Ishikawa (cell line): Measurements from ENCODE around the gene OR2T8.

ENCODE experiments used
- CEBPB ChIP-seq: IDR thresholded peaks from 2 replicates; pipeline ENCODE4 v1.6.1; 2012
- CREB1 ChIP-seq: IDR thresholded peaks from 2 replicates; pipeline ENCODE4 v1.6.1; 2012; ENCODE audit warnings: low read depth
- EGR1 ChIP-seq: IDR thresholded peaks from 2 replicates; pipeline ENCODE4 v1.6.1; 2012
- EP300 ChIP-seq: IDR thresholded peaks from 2 replicates; pipeline ENCODE4 v1.6.1; 2012; ENCODE audit warnings: borderline replicate concordance
- FOXM1 ChIP-seq: IDR thresholded peaks from 2 replicates; pipeline ENCODE4 v1.6.1; 2012; ENCODE audit warnings: low read depth, borderline replicate concordance
- NFIC ChIP-seq: IDR thresholded peaks from 2 replicates; pipeline ENCODE4 v1.6.1; 2012
- RAD21 ChIP-seq: IDR thresholded peaks from 2 replicates; pipeline ENCODE4 v1.6.1; 2012; ENCODE audit warnings: low read depth
- TAF1 ChIP-seq: IDR thresholded peaks from 2 replicates; pipeline ENCODE4 v1.6.1; 2012; ENCODE audit warnings: low read depth, mild to moderate bottlenecking
- TCF12 ChIP-seq: IDR thresholded peaks from 2 replicates; pipeline ENCODE4 v1.6.1; 2012; ENCODE audit warnings: low read depth
- TEAD4 ChIP-seq: IDR thresholded peaks from 2 replicates; pipeline ENCODE4 v1.6.1; 2012
- YY1 ChIP-seq: IDR thresholded peaks from 2 replicates; pipeline ENCODE4 v1.6.1; 2012; ENCODE audit warnings: low read depth
- ZBTB7A ChIP-seq: IDR thresholded peaks from 2 replicates; pipeline ENCODE4 v1.6.1; 2012; ENCODE audit warnings: low read depth
- TF ChIP-seq, protein P1 (sequence below): IDR thresholded peaks from 2 replicates; pipeline ENCODE4 v1.6.1; 2012
- TF ChIP-seq, protein P2 (sequence below): IDR thresholded peaks from 2 replicates; pipeline ENCODE4 v1.6.1; 2012; ENCODE audit warnings: low read depth, mild to moderate bottlenecking
- TF ChIP-seq, protein P3 (sequence below): IDR thresholded peaks from 2 replicates; pipeline ENCODE4 v1.6.1; 2012

OR2T8 gene

DNA sequence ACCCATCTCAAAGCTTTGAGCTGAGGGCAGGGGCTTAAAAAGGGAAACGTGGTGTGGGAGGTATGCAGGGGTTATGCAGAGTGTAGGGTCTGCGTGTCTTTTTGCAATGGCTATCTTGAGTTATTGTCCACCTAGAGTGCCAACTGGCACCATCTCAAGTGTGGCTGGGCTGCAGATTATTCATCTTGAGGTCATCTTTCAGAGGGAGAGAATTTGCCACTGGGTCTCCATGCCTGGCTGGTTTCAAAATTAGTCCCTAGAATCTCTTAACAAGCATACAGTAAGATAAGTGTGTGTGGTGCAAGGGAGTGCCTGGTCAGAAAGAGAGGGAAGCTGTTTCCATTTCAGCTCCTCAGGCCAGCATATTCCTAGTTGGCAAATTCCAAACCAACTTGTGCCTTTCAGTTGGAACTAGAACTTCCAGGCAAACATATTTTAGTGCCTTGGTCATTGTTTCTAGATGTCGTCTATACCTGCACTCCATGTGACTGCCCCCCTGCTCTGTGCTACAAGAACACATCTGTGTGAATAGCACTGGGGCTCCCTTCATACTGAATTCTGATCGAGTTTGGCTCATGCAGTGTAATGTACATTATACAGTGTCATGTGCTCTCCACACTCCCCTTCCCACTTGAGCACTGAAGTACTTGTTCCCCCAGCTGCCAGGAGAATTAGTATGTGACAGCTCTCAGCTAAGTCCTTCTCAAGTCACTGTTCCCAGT is 5.0 kb upstream of the OR2T8 start:
- TF ChIP-seq CEBPB (no peak), TEAD4 (no peak), YY1 (no peak), EGR1 (no peak), TAF1 (no peak), CREB1 (no peak), ZBTB7A (no peak), RAD21 (no peak), FOXM1 (no peak), TCF12 (no peak)
- TF ChIP-seq, protein P1, sequence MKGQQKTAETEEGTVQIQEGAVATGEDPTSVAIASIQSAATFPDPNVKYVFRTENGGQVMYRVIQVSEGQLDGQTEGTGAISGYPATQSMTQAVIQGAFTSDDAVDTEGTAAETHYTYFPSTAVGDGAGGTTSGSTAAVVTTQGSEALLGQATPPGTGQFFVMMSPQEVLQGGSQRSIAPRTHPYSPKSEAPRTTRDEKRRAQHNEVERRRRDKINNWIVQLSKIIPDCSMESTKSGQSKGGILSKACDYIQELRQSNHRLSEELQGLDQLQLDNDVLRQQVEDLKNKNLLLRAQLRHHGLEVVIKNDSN, result no peak

DNA sequence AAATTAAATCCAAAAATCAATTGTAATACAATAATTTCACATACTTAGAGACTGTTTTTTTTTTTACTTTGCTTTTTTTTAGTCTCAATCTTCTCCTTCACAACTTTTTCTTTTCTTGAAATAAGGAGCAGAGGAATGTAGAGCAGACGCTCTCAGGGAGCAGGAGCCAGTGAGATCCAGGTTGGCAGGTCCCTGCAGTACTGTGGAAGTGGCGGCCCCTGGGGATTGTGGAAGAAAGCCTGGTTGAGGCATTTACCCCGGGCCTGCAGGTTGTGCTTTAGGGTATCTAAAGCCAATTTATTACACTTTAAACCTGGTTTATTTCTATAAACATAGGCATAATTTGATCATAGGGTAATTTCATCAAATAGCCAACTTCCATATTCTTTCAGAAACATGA is 3.9 kb downstream of the OR2T8 start:
- TF ChIP-seq, protein P1, result no peak
- TF ChIP-seq YY1 (no peak), TCF12 (no peak), ZBTB7A (no peak), EGR1 (no peak), CEBPB (no peak), EP300 (no peak), TAF1 (no peak), RAD21 (no peak)

DNA sequence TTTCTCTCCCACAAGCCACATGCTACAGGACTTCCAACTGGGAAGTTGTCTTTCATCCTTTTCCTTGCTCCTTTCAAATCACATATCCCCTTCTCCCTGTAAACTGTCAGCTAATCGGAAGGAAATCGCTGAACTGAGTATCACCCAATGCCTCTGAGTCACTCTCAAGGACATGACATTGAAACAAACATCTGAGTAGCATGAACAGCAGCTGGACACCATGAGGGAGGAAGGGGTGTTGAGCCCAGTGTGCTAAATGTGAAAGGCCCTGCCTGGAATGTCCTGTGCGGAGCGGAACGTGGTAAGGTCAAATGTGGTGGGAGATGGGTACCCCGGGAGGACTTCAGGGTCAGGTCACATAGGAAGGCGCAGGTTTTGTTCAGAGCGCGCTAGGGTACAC is 4.8 kb downstream of the OR2T8 start, which contains the start of gene OR2AJ1:
Gene OR2AJ1 (plus strand): TSS at position 22 of the 400 bp plus-strand sequence. CDS start 8,880 bp downstream, outside the sequence.
- TF ChIP-seq TEAD4 (no peak), EP300 (no peak), NFIC (no peak), TCF12 (no peak), RAD21 (no peak), CEBPB (no peak), FOXM1 (no peak), ZBTB7A (no peak), EGR1 (no peak), CREB1 (no peak), YY1 (no peak), TAF1 (no peak)
- TF ChIP-seq, protein P2, sequence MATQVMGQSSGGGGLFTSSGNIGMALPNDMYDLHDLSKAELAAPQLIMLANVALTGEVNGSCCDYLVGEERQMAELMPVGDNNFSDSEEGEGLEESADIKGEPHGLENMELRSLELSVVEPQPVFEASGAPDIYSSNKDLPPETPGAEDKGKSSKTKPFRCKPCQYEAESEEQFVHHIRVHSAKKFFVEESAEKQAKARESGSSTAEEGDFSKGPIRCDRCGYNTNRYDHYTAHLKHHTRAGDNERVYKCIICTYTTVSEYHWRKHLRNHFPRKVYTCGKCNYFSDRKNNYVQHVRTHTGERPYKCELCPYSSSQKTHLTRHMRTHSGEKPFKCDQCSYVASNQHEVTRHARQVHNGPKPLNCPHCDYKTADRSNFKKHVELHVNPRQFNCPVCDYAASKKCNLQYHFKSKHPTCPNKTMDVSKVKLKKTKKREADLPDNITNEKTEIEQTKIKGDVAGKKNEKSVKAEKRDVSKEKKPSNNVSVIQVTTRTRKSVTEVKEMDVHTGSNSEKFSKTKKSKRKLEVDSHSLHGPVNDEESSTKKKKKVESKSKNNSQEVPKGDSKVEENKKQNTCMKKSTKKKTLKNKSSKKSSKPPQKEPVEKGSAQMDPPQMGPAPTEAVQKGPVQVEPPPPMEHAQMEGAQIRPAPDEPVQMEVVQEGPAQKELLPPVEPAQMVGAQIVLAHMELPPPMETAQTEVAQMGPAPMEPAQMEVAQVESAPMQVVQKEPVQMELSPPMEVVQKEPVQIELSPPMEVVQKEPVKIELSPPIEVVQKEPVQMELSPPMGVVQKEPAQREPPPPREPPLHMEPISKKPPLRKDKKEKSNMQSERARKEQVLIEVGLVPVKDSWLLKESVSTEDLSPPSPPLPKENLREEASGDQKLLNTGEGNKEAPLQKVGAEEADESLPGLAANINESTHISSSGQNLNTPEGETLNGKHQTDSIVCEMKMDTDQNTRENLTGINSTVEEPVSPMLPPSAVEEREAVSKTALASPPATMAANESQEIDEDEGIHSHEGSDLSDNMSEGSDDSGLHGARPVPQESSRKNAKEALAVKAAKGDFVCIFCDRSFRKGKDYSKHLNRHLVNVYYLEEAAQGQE, result no peak
- TF ChIP-seq, protein P3, sequence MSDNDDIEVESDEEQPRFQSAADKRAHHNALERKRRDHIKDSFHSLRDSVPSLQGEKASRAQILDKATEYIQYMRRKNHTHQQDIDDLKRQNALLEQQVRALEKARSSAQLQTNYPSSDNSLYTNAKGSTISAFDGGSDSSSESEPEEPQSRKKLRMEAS, result no peak
- TF ChIP-seq, protein P1, result no peak

DNA sequence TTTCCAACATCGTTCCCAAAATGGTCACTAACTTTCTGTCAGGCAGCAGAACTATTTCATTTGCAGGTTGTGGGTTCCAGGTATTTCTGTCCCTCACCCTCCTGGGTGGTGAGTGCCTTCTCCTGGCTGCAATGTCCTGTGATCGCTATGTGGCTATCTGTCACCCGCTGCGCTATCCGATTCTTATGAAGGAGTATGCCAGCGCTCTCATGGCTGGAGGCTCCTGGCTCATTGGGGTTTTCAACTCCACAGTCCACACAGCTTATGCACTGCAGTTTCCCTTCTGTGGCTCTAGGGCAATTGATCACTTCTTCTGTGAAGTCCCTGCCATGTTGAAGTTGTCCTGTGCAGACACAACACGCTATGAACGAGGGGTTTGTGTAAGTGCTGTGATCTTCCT is 13.9 kb downstream of the OR2T8 start:
- TF ChIP-seq CREB1, result no peak

DNA sequence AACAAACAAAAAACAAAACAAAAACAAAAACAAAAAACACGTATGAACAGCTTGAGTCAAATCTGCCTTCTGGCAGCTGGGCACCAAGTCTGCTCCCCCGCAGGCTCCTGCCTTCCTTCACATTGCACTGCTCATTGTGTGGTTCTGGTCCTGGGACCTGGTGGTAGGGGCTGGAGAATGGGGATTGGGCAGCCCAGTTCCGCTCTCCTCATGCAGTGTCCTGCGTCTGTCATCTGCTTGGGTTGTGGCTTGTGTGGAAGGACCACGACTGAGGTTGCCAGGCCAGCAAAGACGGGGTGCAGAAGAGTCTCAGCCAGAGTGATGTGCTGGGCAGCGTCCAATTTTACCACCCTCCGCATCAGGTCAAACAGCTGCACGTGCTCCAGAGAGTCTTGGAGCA is 15.7 kb downstream of the OR2T8 start:
- TF ChIP-seq FOXM1 (no peak), YY1 (no peak), TCF12 (no peak), RAD21 (no peak), EGR1 (no peak), TEAD4 (no peak), TAF1 (no peak), ZBTB7A (no peak), NFIC (no peak), EP300 (no peak)
- TF ChIP-seq, protein P3, result no peak
- TF ChIP-seq, protein P2, result no peak

DNA sequence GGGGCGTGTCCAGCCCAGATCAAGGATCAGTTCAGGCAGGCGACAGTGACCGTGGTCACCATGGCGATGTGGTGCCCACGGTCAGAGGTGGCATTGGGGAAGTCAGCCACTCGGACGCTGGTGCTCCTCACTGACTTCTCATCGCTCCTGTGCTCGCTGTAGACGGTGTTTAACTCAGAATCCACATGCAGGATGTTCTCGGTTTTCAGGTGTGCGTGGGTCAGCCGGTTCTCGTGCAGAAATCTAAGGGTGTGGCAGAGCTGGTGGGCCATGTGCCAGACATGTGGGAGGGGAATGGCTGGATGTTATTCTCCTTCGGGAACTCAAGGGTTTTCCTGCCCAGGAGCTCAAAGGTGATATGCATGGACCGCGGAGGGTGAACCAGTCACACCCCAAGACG is 16.4 kb downstream of the OR2T8 start:
- TF ChIP-seq, protein P2, result no peak
- TF ChIP-seq EGR1, result no peak
- TF ChIP-seq, protein P3, result no peak
- no peak for TF ChIP-seq TCF12
